Measurements from ENCODE around the gene OR4A47.
"Not testable (repeated sequence)": the region's sequence is repeated elsewhere in the genome, so short reads cannot be mapped to it uniquely, and the experiment has no call there.

Gene OR4A47

GRCh38 chr11:48488493-48488892 is at the start of gene OR4A47:
Gene OR4A47 (plus strand): TSS chr11:48488793. CDS start chr11:48488793, 0 bp downstream.
- DNase-seq (ENCODE audit: low read depth), result not testable (repeated sequence)

GRCh38 chr11:48455909-48456308 is 32.7 kb upstream of the OR4A47 start:
- not testable (repeated sequence) for DNase-seq (ENCODE audit: low read depth)

- DNase-seq (ENCODE audit: low read depth), result not testable (repeated sequence)
Measured at GRCh38 chr11:48473966-48474365, 14.6 kb upstream of the OR4A47 start.

- DNase-seq (ENCODE audit: low read depth), result not testable (repeated sequence)
Measured at GRCh38 chr11:48474703-48475102, 13.9 kb upstream of the OR4A47 start.

GRCh38 chr11:48506169-48506568 is 17.6 kb downstream of the OR4A47 start:
- not testable (repeated sequence) for DNase-seq (ENCODE audit: low read depth)

- no peak for DNase-seq (ENCODE audit: low read depth)
Measured at GRCh38 chr11:48538991-48539390, 50.4 kb downstream of the OR4A47 start.

Measured in ELR (cell line).